NCI-H524 (cell line): ENCODE data around the gene CST3.
"Not testable (repeated sequence)": the region's sequence is repeated elsewhere in the genome, so short reads cannot be mapped to it uniquely, and the experiment has no call there.

Source experiments
- DNase-seq, 2 experiments: peaks; one replicate each; lab custom pipeline; 2025; lab: John Stamatoyannopoulos, UW

Gene CST3

DNA sequence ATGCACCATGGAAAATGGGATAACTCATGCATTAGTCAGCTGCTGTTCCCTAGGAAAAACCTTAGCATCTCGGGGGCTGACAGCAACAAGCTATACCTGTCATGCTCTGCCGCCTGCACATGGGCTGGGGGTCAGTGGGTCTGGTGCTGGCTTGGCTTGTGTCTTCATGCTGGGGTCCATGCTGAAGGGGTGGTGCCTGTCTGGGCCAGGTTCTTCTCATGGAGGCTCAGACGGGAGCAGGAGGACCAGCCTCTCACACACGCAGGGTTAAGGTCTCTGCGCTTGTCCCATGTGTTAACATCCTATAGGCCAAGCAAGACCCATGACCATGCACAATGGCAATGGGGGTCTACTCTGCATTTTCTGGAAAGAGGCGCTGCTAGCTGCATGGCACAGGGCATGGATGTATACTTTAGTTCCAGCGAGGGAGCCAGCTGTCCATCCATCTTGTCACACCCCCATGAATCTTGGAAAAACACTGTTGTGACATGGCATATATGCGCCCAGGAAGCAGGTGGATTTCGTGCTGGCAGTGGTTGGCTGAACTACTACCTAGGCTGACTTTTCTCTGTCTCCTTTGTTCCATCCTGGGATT, 24.6 kb upstream of the CST3 start:
- no peak for DNase-seq

DNA sequence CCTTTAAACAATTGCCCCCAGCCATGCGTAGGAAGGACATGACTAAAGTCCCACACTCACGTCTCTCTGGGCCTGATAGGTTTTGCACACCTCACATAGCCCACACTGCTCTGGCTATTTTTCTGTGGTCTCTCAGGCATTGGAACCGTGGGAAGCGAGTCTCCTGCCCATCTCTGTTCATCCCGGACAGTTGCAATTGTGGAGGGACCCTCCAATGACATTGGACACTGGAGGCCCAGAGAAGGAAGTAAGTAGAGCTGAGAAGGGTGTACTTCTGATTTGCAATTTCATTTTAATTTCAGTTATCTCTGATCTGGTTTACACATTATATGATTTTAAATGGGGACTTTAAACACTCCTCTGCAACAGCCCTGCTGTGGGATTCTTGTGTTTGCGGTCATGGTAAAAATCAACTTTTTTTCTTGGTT, 23.3 kb upstream of the CST3 start:
- DNase-seq: no peak

DNA sequence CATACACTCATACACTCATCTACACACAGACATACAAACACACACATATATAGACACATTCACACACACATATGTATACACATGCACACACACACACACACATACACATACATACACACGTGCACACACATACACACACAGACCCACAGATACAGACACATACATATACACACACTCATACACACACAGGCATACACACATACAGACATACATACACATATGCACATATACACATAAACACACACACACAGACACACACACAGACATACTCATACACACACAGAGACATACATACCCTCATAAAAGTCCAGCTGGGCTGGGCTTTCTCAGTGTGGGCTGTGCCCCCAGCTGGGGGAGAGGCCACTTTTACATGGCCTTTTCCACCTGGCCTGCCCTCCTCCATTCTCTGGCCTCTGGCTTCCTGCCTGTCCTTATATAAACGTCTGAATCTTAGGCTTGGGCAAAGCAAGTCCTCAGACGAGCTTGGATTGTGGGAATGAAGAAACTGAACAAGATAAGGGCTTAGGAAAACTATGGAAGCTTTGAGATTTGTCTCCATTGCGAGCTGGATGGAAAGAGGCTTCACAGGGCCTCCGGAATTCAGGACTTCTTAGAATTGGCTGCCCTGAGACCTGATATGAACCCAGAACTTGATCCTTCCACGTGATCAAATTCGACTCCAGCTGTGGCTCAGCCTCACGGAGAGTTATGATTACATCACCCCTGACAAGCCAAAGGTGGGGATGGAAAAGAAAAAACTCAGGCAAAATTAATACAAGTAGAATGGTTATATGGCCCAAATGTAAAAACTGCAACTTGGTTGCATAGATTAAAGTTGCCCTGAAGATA, 22.5 kb upstream of the CST3 start:
- DNase-seq: peak in 1 of 2 experiments; percentile 17

DNA sequence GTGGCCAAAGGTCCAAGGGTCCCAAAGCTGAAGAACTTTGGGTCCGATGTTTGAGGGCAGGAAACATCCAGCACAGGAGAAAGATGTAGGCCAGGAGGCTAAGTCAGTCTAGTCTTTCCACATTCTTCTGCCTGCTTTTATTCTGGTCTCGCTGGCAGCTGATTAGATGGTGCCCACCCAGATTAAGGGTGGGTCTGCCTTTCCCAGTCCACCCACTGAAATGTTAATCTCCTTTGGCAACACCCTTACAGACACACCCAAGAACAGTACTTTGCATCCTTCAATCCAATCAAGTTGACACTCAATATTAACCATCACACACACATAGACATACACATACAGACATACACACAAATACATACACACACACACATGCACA, 21.8 kb upstream of the CST3 start:
- DNase-seq: not testable (repeated sequence)

DNA sequence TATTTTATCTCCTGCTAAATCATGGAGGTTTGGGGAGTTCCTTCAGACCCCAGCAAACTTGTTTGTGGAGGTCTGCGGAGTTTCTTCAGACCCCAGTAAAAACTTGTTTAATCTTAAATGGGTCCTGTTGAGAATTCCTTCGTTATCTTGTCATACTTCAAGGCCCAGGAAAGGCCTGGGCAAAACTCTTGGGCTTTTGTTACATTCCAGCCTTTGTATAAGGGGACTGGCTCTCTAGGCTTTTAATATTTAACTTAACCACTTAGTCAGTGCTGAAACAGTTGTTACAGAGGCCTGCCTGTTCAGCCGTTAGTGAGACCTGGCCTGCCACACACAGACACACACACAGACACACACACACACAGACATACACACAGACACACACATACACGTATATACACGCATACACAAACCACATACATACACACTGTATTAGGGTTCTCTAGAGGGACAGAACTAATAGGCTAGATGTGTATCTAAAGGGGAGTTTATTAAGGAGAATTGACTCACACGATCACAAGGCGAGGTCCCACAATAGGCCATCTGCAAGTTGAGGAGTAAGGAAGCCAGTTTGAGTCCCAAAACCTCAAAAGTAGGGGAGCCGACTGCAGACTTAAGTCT, 21.3 kb upstream of the CST3 start:
- DNase-seq: no peak

DNA sequence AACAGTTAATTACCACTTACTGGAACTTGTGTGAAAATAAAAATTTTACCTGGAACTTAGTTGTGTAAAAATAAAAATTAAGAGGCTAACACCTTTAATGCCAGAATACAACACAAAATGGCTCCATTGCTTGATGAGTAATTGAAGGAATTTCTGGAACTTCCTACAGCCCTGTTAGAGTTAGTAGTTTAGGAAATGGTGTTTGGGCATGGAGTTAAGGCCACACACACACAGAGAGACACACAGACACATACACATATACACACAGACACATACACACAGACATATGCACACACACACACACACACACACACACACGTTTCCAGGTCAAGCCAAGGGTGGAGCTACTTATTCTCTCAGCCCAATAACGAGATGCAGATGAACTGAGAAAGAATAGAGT, 20.6 kb upstream of the CST3 start:
- DNase-seq: no peak

DNA sequence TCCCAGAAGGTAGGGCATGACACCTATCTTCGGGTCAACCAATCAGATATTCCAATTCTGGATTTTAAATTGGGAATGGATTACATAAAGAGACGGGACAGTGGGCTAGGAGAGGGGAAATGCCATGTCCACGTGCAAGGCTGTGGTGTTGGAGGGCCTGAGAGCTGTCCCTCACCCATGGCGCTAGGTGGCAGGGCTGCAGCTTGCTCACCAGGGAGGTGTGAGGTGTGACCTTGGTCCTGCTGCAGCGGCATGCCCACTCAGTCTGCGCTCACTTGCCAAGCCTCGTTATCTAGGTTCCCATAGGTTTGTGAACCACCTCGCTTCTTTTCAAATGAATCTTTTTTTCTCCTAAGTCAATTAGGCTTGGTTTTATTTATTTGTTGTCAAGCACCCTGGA, 19.4 kb upstream of the CST3 start:
- no peak for DNase-seq

DNA sequence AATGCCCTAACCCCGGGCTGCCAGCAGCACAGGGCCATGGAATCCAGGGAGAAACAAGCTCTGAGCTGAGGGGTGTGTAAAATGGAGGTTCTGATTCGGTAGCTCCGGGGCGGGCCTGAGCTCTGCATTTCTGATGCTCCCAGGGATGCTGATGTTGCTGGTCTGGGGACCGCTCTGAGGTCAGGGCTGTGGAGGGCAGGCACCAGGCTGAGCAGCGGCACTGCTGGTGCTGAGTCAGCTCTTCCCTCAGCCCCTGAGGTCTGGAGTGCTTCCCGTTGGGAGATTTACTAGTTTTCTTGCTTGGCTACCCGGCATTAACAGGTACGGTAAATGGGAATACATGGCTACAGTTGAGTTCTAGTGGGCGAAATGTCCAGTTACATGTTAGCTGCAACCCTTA, 18.6 kb upstream of the CST3 start:
- DNase-seq: no peak

DNA sequence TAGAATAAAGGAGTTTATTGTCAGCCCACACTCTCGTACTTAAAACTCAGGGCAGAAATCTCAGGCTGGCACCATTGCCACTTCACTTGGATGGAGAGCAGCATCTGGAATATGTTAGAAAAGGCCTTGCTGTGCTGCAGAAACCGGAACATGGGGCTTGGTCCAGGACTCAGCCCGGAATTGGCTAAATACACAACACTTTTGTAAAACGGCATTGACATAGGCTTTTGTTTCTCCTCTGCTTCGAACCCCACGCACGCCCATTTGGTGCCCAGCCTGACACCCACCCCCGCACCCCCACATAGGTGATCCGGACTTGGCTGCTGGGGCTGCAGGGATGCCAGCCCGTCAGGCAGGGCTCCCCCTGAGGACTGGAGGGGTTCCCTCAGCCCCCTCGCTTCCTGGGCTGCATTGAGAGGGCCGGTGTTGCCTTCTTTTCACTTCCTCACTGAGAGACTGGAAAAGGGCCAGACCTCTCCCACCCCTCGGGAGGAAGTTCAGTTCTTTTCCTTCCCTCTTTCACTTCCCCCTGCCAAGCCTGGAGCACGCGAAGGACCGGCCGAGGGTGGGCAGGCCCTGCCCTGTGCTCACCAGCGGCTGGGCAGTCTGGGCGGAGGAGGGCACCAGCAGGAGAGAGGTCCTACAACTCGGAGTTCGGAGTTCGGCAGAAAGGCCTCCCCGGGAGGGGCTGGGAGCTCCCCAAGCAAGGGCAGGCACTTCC, 17.9 kb upstream of the CST3 start:
- no peak for DNase-seq

DNA sequence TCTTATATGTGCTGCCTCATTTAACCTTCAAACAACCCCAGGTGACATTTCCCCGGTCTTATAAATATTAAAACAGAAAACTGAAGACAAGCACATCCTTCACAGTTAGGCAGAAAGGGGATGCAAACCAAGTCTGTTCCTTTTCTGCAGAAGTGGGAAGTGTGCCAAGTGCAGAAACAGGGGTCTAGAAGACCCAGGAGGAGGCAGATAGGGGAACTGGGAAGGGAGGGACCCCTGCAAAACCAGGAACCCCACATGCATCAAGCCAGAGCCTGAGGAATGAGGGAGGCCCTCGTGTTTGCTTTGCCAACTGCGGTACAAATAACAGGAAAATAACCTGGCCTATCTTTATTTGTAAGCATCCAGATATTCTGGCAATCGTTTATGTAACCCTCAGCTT, 17.0 kb upstream of the CST3 start:
- DNase-seq: no peak

DNA sequence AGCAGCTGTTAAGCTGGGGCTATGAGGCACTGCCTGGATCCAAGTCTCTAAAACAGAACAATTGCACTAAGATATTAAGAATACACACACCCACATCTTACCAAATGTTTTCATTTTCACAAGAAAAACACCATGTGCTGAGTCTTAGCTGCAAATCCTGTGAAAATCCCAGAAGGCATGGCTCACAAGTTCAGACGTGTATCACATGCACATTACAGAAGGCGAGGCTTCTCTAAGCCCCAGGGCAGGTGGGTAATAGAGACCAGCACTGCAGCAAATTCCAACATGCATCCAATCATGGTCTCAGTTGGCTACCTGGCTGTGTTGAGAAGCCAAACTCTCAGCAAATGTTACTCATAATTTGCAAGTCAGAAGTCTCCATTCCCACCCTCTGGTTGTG, 16.2 kb upstream of the CST3 start:
- no peak for DNase-seq

DNA sequence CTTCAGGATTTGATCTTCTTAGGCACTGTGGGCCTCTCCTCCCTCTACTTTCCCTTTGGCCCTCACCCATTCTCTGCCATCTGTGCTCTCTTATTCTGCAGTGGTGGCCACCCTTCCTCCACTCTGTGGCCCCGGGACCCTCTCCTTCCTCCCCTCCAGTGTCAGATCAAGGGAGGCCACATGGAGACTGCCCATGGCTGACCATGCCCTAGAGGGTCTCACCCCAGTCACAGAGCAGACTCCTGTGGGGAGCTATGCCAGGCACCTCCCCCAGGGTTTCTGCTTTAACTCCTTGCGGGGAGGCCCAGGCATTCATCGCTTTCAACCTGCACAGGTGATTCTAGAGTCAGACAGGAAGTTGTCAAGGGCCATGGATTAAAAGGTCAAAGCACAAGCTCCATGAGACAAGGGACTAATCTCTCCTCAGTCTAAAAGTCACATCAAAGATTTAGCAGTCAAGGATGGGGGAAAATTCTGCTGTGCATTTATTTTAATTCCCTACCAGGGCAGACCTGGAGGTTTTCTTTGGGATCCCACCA, 15.7 kb upstream of the CST3 start:
- no peak for DNase-seq

DNA sequence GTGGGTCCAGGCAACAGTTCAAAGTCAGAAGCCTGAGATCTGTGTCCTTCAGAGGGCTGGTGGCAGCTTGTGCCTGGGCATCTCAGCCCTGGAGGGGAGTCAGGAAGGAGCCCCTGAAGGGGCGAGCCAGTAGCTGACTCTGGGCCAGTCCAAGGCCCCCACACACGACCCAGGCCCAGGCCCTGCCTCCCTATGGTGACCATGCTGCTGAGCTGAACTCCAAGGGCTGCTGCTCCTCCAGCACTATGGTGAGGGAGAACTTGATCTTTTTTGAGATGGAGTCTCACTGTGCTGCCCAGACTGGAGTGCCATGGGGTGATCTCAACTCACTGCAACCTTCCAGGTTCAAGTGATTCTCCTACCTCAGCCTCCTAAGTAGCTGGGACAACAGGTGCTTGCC, 15.2 kb upstream of the CST3 start:
- no peak for DNase-seq

DNA sequence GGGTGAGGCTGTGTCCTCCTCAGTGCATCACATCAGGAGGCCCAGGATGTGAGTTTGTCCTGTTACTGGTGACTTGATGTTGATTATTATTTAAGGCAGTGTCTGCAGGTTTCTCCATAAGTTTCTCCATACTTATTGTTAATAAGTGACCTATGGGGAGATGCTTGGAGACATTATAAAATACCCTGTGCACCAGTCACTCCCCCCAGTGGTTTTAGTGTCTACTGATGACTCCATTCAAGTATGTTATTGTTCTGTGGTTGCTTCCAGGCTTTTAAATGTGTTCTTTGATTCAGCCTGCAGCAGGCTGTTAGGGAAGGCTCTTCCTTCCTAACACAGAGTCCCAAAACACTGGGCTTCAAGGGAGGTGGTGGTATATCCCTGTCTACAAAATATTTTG, 14.6 kb upstream of the CST3 start:
- DNase-seq: no peak

DNA sequence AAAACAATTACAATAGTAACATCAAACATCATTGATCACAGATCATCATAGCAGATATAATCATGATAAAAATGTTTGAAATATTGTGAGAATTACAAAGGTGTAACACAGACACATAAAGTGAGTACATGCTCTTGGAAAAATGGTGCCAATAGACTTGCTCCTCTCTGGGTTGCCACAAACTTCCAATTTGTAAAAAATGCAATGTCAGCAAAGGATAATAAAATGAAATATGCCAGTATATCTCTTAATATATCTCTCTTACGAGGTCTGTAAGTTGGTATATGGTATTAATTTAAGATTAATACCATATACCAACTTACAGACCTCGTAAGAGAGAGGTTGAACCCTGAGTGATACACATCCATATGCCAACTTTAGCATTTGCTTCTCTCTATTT, 13.4 kb upstream of the CST3 start:
- no peak for DNase-seq

DNA sequence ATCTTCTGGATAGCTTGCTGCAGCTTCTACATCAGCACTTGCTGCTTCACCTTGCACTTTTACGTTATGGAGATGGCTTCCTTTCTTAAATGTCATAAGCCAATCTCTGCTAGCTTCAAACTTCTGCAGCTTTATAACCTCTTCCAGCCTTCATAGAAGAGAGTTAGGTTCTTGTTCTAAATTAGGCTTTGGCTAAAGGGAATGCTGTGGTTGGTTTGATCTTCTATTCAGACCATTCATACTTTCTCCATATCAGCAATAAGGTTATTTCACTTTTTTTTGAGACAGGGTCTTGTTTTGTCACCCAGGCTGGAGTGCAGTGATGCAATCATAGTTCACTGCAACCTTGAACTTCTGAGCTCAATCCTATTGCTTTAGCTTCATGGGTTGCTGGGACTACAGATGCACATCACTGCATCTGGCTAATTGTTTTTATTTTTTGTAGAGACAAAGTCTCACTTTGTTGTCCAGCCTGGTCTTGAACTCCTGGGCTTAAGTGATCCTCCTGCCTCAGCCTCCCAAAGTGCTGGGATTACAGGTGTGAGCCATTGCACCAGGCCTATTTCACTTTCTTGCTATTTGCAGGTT, 12.2 kb upstream of the CST3 start:
- no peak for DNase-seq

DNA sequence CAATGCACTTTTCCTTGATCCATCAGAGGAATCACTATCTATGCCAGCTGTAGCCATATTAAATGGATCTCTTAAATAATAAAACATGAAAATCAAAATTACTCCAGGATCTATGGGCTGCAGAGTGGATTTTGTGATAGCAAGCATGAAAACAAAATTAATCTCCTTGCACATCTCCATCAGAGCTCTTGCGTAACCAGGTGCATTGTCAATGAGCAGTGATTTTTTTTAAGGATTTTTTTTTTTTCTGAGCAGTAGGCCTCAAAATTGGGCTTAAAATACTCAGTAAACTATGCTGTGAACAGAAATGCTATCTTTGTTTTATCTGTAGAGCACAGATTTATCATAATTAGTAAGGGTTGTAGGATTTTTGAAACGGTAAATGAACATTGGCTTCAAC, 11.5 kb upstream of the CST3 start:
- DNase-seq: peak in 1 of 2 experiments; percentile 39

DNA sequence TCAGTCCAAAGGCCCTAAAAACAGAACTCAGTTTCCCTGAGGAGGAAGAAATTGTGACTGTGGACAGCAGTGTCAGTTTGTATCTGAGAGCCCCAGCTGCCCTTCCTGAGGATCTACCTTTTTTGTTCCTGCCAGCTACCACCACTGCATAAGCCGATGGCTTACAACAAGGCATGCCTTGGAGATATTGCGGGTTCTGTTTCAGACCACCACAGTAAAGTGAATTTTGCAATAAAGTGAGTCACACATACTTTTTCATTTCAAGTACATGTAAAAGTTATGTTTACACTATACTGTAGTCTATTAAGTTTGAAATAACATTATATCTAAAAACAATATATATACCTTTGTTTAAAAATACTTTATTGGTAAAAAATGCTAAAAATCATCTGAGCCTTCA, 9.6 kb upstream of the CST3 start:
- DNase-seq: no peak

DNA sequence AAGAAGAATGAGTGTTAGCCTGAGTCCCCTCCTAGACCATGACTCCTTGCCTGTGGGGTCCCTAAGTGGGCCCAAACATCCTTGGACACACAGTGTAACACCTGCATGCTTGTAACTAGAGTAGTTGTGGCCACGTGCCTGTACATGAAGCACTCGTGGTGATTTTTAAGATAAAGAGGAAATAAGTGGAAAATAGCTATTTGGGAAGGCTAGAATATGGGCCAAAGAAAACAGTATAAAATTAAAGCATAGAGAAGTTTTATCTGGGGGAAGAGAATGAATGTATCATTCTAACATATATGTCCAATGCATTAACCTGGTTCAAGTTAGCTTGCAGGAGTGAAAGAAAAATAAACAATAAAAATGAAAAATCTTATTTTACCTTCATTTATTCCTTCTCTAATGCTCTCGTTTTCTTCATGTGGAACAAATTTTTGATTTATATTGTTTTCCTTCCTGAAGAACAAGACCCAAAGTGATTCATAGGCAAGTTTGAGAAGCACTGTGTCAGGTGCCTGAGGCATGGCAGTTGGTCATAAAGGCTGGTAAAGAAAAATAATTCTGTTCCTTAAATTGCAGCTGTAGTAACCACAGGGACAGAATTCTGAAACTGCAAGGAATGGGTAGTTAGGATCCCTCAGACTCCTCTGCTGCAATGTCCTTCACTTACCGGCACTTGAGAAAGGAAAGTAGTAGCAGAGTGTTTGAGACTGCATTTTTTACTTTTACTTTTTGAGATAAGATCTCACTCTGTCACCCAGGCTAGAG, 8.5 kb upstream of the CST3 start:
- no peak for DNase-seq

DNA sequence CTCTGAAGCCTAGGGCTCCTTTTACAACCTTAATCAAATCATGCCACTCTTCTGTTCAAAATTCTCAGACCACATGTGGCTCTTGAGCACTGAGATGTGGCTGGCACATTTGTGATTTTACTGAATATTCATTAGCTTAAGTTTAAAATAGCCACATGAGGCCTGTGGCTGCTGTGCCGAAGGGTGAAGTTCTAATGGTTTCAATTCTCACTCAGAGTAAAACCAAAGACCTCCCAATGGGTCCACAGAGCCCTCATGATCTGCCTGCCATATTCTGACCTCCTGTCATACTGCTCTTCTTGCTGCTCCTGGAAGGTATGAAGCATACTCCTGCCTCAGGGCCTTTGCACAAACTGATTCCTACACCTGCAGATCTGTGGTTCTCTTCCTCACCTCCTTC, 7.8 kb upstream of the CST3 start:
- DNase-seq: no peak

DNA sequence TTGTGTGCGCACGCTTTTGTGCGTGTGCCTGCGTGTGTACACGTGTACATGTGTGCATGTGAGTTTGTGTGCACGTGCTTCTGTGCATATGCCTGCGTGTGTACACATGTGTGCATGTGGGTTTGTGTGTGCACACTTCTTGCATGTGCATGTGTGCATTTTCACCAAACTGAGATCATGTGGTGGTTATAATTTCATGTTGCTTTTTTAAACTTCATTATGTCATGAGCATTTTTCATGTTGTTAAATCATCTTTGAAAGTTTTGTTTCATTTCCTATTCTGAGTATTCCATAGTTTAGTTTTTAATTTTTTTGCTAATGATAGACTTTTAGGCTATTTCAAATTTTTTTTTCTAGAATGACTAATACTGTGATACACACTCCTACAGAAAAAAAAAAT, 6.4 kb upstream of the CST3 start:
- no peak for DNase-seq
